ENCODE results near the gene BPIFB4.

Gene BPIFB4

DNA sequence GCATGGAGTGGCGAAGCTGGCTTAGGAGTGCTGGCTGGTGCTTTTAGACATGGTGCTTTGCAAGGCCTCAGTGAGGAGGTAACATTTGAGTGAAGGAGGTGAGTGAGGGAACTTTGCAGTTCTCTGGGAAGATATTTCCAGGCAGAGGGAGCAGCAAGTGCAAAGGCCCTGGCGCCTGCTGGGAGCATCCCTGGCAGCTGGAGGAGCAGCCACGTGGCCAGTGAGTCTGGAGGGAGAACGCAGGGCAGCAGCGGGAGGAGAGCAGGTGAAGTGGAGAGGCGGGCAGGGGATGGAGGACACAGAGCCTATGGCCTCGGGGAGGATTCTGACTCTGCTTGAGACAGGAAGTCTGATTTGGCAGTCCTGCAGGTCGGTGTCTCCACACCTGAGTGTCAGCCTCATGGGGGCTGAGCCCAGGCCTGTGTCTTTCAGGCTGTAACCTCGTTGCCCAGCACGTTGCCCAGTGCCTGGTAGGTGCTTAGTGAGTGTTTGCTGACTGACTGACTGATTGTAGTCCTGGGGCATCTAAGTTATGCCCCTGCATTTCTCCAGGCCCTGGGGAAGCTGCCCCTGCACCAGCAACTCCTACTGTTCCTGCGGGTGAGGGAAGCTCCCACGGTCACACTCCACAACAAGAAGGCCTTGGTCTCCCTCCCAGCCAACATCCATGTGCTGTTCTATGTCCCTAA lies 11.0 kb upstream of the BPIFB4 start:
- peak overlapping the region in 1 of 11 experiments; percentile 40; a peak in 1 of 22 replicates for H3K27ac ChIP-seq

DNA sequence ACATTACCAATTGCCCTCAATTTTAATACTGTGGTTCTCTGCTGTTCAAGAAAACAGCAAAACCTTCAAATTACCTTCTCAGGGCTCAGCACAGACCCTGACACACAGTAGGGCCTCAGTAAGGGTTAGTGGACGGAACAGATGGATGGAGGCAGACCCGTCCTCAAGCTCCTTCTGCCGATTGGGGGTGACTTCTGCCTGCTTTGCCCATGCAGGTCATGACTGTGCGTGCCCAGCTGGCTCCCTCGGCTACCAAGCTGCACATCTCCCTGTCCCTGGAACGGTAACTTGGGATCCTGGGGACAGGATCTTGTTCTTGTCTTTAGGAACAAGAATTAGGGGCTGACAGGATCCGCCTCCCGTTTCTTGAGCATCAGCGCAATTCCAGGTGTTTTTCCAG lies 9.8 kb upstream of the BPIFB4 start:
- Histone ChIP-seq H3K9ac (no peak overlapping the region), H3K4me1 (peaks cover 0 to 24% (median 14%) of the 10 kb centered on the region in 10 experiments; a peak in 16 of 20 replicates), H3K4me3 (no peak overlapping the region), H3K27me3 (no peaks in the 10 kb centered on the region), H3K9me3 (replicated peaks in 1 of 11) (no peaks in the 10 kb centered on the region), H3K36me3 (no peaks in the 10 kb centered on the region), H3K4me2 (no peak overlapping the region), H4K20me1 (no peaks in the 10 kb centered on the region), H3K27ac (no peak overlapping the region)
- TF ChIP-seq Cebpa-rat (IDR thresholded peaks at IDR 0.05) = no peak

More for the DNA sequence above, 11.0 kb upstream of the BPIFB4 start:
- H4K20me1 ChIP-seq = no peaks in the 10 kb centered on the region
- no peaks in the 10 kb centered on the region for H3K36me3 ChIP-seq
- no peak overlapping the region for H3K9ac ChIP-seq
- H3K9me3 ChIP-seq (replicated peaks in 1 of 11) = no peaks in the 10 kb centered on the region
- peaks cover 0 to 24% (median 16%) of the 10 kb centered on the region in 10 experiments; a peak in 16 of 20 replicates for H3K4me1 ChIP-seq
- H3K27me3 ChIP-seq = no peaks in the 10 kb centered on the region
- H3K4me2 ChIP-seq = peak overlapping the region in 5 of 11 experiments; percentile 8 to 61 (median 43); a peak in 8 of 22 replicates
- TF ChIP-seq Cebpa-rat (IDR thresholded peaks at IDR 0.05) = no peak
- H3K4me3 ChIP-seq = no peak overlapping the region

DNA sequence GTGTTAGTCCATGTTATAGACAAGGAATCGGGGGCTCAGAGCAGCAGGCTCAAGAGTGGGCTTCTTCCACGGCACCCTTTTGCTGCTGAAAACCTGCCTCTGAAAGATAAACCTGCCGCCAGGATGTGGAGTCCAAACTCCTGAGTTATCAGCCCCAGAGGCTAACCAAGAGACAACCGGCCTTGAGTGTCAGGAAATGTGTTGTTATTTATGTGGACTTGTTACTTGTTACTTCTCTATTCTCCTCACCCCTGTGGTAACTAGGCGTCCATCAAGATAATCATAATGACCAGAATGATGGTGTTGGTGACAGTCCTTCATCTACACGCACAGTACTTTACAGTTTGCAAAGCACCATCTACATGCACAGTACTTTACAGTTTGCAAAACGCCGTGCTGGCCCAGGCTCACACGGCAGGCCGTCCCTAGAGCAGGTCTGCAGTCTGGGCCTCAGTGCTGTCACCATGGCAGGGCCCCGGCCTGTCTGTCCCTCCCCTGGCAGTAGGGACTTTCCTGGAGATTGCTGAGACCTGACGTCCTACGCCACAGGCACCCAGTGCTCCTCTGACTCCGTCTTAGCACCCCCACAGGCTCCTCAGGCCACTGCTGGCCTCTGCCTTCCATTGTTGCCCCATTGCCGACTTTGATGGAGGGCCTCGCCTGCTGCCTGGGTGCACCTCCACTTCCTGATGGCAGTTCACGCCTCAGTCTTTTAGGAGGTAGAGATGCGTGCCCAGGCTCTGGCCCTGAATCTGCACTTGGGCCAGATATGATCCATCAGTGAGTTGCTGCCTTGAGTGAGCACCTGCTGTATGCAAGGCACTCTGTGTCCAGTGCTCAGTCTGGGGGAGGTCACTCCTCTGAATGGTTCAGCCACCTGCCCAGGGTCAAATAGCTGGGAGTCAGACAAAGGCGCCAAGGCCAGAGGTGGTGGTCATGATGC lies 9.1 kb upstream of the BPIFB4 start:
- H3K27ac ChIP-seq = no peak overlapping the region
- H4K20me1 ChIP-seq = no peaks in the 10 kb centered on the region
- no peaks in the 10 kb centered on the region for H3K9me3 ChIP-seq (replicated peaks in 1 of 11)
- peaks cover 0 to 21% (median 7%) of the 10 kb centered on the region in 10 experiments; a peak in 15 of 20 replicates for H3K4me1 ChIP-seq
- H3K36me3 ChIP-seq = no peaks in the 10 kb centered on the region
- H3K4me3 ChIP-seq = no peak overlapping the region
- no peaks in the 10 kb centered on the region for H3K27me3 ChIP-seq
- H3K9ac ChIP-seq = no peak overlapping the region
- TF ChIP-seq Cebpa-rat (IDR thresholded peaks at IDR 0.05) = no peak
- no peak overlapping the region for H3K4me2 ChIP-seq

DNA sequence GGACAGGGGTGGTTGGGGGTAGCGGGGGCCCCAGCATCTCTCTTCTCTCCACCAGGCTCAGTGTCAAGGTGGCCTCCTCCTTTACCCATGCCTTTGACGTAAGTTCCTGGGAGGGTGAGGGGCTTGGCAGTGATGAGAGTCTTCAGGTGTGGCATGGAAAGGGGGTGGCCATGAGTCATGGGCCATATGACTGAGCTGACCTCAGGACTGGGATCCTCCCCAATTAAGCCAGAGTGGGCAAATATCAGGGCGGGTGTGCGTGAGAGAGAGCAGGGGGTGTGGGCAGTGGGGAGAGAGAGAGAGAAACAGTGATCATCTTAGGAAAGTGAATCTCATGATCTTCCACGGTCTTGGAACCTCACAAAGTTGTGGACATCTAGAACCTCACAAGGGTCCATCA lies 8.2 kb upstream of the BPIFB4 start:
- no peak for TF ChIP-seq Cebpa-rat (IDR thresholded peaks at IDR 0.05)
- Histone ChIP-seq H4K20me1 (no peaks in the 10 kb centered on the region), H3K9ac (no peak overlapping the region), H3K27me3 (no peaks in the 10 kb centered on the region), H3K9me3 (replicated peaks in 1 of 11) (no peaks in the 10 kb centered on the region), H3K27ac (no peak overlapping the region), H3K4me2 (0 out of 22 replicates have a peak overlapping the region, but pooled peaks of 1 of the 11 experiments have one; percentile 5), H3K4me1 (peaks cover 0 to 14% (median 0%) of the 10 kb centered on the region in 10 experiments; a peak in 6 of 20 replicates), H3K36me3 (no peaks in the 10 kb centered on the region), H3K4me3 (no peak overlapping the region)

DNA sequence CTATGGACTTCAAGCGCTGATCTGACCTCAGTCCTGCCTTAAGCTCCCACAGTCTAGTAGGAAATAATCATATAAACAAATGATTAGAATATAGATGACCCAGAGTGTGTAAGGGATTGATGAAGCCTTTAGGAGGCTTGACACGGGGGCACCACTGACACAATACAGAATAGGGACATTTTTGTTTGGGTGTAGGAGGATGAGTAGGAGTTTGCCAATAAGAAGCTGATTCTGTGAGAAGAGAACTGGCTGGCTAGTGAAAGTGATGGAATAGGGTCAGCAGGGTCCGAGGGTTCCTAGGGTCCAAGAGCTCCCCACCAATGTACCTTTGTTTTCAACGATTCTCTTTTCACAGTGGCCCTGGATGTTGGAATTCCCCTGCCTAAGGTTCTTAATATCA lies 7.1 kb upstream of the BPIFB4 start:
- no peak for TF ChIP-seq Cebpa-rat (IDR thresholded peaks at IDR 0.05)
- no peak overlapping the region for H3K4me3 ChIP-seq
- H3K27me3 ChIP-seq = no peaks in the 10 kb centered on the region
- no peaks in the 10 kb centered on the region for H3K9me3 ChIP-seq (replicated peaks in 1 of 11)
- H4K20me1 ChIP-seq = no peaks in the 10 kb centered on the region
- no peak overlapping the region for H3K4me2 ChIP-seq
- no peak overlapping the region for H3K27ac ChIP-seq
- H3K36me3 ChIP-seq = no peaks in the 10 kb centered on the region
- H3K4me1 ChIP-seq = peaks cover 0 to 12% (median 1%) of the 10 kb centered on the region in 10 experiments; a peak in 10 of 20 replicates
- no peak overlapping the region for H3K9ac ChIP-seq

DNA sequence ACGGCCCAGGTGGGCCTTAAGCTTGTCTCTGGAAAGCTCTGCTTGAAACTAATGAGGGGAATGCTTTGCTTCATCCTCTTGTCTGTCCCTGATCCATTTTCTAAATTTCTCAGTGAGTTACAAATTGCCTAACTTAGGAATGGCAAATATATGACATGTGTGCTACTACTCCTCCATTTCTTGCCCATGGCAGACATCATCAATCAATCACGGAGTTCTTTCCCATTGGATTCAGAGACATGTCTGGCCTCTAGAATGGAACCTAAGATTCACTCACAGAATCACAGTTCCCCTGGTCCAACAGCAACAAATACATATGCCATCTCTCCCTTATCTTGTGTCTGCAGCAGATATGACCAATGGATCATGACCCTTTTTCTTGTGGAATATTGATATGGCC lies 6.6 kb upstream of the BPIFB4 start:
- Histone ChIP-seq H3K4me2 (no peak overlapping the region), H3K27ac (no peak overlapping the region), H3K27me3 (no peaks in the 10 kb centered on the region), H3K9me3 (replicated peaks in 1 of 11) (no peaks in the 10 kb centered on the region), H4K20me1 (no peaks in the 10 kb centered on the region), H3K36me3 (no peaks in the 10 kb centered on the region), H3K4me3 (no peak overlapping the region), H3K4me1 (peaks cover 0 to 12% (median 5%) of the 10 kb centered on the region in 10 experiments; a peak in 13 of 20 replicates), H3K9ac (no peak overlapping the region)
- TF ChIP-seq Cebpa-rat (IDR thresholded peaks at IDR 0.05) = no peak

DNA sequence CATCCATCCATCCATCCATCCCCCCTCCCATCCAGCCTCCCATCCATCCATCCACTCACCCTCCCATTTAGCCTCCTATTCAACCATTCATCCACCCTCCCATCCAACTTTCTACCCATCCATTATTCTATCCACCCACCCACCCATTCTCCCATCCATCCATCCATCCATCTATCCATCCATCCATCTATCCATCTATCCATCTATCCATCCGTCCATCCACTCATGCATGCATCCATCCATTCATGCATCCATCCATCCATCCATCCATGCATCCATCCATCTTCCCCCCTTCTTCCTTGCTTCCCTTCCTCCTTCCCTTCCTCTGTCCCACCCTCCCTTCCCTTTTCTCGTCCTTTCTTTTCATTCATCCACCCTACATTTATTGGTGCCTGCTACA lies 4.8 kb upstream of the BPIFB4 start:
- no peaks in the 10 kb centered on the region for H4K20me1 ChIP-seq
- no peak for TF ChIP-seq Cebpa-rat (IDR thresholded peaks at IDR 0.05)
- no peaks in the 10 kb centered on the region for H3K36me3 ChIP-seq
- H3K27ac ChIP-seq = no peak overlapping the region
- H3K9me3 ChIP-seq (replicated peaks in 1 of 11) = no peaks in the 10 kb centered on the region
- H3K9ac ChIP-seq = no peak overlapping the region
- no peaks in the 10 kb centered on the region for H3K27me3 ChIP-seq
- H3K4me3 ChIP-seq = no peak overlapping the region
- H3K4me1 ChIP-seq = peaks cover 0 to 11% (median 6%) of the 10 kb centered on the region in 10 experiments; a peak in 8 of 20 replicates
- H3K4me2 ChIP-seq = no peak overlapping the region

DNA sequence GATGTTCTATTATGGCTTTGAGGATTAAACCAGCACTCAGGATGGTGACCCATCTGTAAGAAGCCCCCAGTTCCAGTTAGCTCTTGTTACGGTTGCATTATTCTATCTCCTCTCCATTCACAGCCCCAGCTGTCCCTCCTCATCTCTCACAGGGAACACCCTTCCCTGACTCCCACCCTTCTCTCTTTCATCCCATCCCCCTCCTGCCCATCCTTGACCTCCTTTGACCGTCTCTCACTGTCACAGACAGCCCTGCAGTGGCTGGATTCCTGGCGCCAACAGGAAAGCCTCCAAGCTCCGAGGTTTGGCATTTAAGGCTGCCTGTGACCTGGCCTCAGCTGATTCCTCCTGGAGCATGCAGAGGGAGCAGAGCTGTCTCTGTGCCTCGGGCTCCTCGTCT lies 4.2 kb upstream of the BPIFB4 start:
- Histone ChIP-seq H3K27ac (no peak overlapping the region), H3K27me3 (no peaks in the 10 kb centered on the region), H3K4me2 (no peak overlapping the region), H3K9ac (no peak overlapping the region), H3K4me3 (no peak overlapping the region), H3K36me3 (no peaks in the 10 kb centered on the region), H4K20me1 (no peaks in the 10 kb centered on the region), H3K9me3 (replicated peaks in 1 of 11) (no peaks in the 10 kb centered on the region), H3K4me1 (peaks cover 0 to 11% (median 6%) of the 10 kb centered on the region in 10 experiments; a peak in 8 of 20 replicates)
- TF ChIP-seq Cebpa-rat (IDR thresholded peaks at IDR 0.05) = no peak

DNA sequence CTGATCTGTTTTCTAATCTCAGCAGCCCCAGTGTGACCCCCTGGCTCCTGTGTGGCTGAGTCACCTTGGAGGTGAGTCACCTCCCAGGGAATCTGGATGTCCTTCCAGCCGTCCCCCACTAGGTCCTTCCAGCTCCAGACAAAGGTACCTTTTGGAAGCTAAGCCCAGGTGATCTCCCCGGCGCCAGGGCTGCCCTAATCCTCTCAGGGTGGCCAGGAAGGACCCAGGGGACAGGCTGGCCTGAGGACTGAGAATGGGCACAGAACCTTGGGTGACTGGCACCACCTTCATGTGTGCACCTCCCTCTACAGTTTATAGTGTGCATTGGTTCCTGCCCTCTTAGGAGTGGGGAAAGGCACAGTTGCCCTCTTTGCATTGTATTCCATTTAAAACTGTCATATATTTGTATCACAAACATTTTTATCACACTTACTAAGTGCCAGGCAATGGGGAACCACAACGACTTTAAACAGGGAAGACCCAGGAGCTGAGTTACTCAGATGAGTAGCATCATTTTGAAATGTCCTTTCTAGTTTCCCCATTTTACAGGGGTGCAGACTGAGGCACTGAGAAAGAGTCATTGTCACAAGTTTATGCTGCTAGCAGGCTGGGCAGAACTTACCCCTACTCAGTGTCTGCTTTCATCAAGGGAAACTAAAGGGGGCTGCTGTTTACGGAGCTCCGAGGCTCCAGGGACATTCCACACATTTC lies 2.6 kb upstream of the BPIFB4 start:
- no peak overlapping the region for H3K4me3 ChIP-seq
- TF ChIP-seq Cebpa-rat (IDR thresholded peaks at IDR 0.05) = no peak
- no peak overlapping the region for H3K27ac ChIP-seq
- no peaks in the 10 kb centered on the region for H3K36me3 ChIP-seq
- H4K20me1 ChIP-seq = no peaks in the 10 kb centered on the region
- no peaks in the 10 kb centered on the region for H3K27me3 ChIP-seq
- no peak overlapping the region for H3K9ac ChIP-seq
- H3K9me3 ChIP-seq (replicated peaks in 1 of 11) = no peaks in the 10 kb centered on the region
- H3K4me2 ChIP-seq = no peak overlapping the region
- H3K4me1 ChIP-seq = peaks cover 0 to 11% (median 6%) of the 10 kb centered on the region in 10 experiments; a peak in 8 of 20 replicates

Measured in BLaER1 treated with 17β-estradiol and CSF1 and Interleukin-3, amounts not matched to agents 10 nM and 100 nM (cell line).